Suppressor macrophage (primary cell): ENCODE data around the gene TCP11L1.
"Not testable (repeated sequence)": the region's sequence is repeated elsewhere in the genome, so short reads cannot be mapped to it uniquely, and the experiment has no call there.

Source experiments
- DNase-seq, 4 experiments: peaks; one replicate each; pipeline ENCODE4 v3.0.0-alpha.2; 2020 to 2022

Gene TCP11L1

DNA sequence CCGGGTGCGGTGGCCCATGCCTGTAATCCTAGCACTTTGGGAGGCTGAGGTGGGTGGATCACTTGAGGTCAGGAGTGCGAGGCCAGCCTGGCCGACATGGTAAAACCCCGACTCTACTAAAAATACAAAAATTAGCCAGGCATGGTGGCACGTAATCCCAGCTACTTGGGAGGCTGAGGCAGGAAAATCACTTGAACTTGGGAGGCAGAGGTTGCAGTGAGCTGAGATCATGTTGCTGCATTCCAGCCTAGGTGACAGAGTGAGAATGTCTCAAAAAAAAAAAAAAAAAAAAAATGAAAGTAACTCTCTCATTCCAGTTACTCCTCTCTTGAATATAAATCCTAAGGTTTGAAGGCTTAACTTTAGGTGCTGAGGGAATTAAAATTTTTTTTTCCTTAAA, 10.2 kb upstream of the TCP11L1 start:
- not testable (repeated sequence) for DNase-seq

DNA sequence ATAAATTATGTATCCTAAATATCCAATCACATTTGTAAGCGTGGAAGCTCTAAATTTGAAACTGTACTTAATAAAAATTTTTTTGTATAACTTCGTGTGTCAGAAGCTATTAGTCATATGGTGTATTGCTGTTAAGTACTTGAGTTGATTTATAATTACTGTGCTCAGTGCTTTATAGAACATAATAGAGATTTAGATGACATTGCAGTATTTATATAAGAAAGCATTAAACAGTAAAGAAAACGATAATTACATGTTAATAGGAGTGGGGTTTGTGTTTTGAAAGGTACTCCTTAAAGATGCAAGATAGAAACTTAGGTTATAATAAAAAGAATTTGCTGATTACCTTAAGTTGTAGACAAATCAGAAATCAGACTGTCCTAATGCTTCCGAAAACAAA, 5.9 kb upstream of the TCP11L1 start:
- DNase-seq = no peak

GRCh38 chr11:33035011-33035410, 4.4 kb upstream of the TCP11L1 start:
- no peak for DNase-seq

GRCh38 chr11:33040033-33040861, 875 bp downstream of the TCP11L1 start:
- DNase-seq = peak in 2 of 4 experiments; percentile 5 to 25

DNA sequence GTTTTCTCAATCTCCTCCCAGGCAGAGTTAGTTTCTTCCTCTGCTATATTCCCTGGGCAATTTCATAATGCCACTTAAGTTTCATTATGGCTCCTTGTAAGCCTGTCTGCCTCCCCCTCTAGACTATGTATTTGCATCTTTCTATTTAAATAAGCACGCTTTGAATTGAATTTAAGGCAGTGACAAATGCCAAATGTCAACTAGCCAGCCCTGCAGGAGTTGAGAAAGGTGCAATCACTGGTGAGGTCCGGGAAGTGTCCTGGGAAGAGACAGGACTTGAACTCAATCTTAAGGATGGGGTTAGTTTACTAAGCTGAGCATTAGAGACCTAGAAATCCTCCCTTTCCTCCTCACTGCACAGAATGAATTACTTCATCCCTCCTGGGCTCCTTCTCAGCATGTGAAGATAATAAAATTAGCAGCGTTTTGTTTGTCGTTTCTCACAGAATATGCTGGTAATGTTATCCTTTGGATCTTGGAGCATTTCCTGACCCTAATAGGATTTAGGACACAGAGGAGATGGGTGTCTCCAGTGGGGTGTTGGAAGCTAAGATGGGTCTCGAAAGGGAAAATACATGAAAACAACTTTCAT, 1.6 kb downstream of the TCP11L1 start:
- no peak for DNase-seq

GRCh38 chr11:33043221-33043830, 4.0 kb downstream of the TCP11L1 start:
- no peak for DNase-seq

- DNase-seq = no peak
Observed at GRCh38 chr11:33044285-33044756, 4.9 kb downstream of the TCP11L1 start.

DNA sequence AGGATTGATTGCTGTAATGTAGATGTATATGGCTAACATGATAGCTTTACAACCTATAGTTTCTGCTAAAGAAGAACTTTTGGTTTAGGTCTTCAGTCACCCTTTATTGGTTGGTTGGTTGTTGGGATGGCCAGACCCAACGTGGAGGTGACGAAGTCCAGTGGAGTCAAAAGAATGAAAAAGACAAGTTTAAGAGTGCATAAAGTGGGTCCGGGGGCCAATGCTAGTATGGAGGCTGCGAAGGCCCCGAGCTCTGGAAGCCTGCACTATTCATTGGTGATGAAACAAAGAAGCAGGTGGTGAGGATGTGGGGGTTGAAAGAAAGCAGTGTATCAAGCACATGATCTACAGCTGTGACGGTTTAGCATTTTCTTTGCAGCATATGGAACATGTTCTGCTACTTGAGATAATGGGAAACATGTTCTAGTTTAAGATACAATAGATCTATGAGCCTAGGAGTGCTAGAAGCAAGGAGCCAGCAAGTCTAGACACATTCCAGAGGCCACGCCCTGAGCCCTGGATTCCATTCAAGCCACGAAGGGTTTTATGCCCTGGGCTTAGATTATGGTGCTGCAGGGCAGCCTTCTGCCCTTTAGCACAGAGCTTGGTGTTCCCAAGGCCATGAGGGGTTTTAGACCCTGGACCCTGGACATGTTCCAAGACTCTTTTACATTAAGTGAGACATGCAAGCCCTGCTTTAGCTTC, 6.3 kb downstream of the TCP11L1 start:
- DNase-seq = no peak

- DNase-seq = peak; percentile 82 to 94 (median 90)
Observed at GRCh38 chr11:33048701-33049100, 9.3 kb downstream of the TCP11L1 start.

GRCh38 chr11:33049565-33050408, 10.4 kb downstream of the TCP11L1 start:
- not testable (repeated sequence) for DNase-seq

DNA sequence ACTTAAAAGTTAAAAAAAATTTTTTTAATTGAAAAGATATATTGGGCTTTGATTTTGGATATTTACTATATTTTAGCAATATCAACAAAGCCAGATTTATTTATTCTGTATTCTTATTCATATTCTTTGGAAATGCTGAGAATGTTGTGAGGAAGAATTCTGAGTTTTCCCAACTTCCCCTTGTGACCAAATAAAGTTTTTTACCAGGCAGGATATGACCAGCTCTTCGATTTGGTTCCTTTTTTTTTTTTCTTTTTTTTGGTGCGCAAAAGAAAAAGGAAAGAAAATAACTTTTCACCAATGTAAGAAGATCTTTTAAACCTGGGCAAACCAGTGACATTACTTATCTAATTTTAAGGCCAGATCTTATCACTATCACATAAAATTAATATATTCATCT, 12.9 kb downstream of the TCP11L1 start:
- peak; percentile 30 to 86 (median 56) for DNase-seq

DNA sequence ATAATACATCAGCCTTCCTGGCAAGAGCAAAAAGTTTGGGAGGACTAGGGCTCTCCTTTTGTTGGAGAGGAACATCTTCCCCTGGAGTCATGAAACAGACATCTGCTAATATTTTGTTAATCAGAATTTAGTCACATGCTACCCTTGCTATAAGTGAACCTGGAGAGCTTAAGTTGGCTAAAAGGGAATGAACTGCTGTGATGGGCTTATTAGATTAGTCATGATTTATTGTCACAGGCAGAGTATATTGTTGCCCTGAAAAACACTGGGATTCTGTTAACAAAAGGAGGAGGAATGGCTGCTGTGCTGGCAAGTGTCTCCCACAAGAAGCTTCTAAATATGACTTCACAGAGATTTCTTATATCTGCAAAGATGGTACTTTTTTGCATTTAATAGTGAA, 16.0 kb downstream of the TCP11L1 start:
- DNase-seq = no peak

GRCh38 chr11:33057284-33057683, 17.9 kb downstream of the TCP11L1 start:
- no peak for DNase-seq

- no peak for DNase-seq
Observed at GRCh38 chr11:33059331-33060007, 20.1 kb downstream of the TCP11L1 start.

DNA sequence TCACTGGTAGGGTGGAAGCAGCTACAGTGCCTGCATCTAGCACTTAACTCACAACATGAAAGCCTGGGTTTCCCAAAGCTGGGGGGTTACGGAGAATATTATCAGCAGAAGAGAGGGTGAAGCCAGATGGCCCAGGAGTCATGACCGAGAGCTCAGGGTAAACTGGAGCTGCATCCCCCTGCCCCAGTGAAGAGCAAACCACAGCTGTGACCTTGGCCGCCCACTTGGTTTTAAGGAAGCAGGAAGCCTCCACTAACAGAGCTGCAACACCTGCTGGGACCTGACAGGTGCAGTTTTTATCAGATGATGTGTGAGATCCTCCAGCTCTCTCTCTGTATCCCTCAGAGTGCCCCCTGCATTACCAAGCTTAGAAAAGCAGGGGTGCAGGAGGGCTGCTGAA, 20.9 kb downstream of the TCP11L1 start:
- no peak for DNase-seq

- no peak for DNase-seq
Observed at GRCh38 chr11:33062137-33062536, 22.8 kb downstream of the TCP11L1 start.

GRCh38 chr11:33063326-33063881, 24.0 kb downstream of the TCP11L1 start:
- peak; percentile 50 to 79 (median 71) for DNase-seq

DNA sequence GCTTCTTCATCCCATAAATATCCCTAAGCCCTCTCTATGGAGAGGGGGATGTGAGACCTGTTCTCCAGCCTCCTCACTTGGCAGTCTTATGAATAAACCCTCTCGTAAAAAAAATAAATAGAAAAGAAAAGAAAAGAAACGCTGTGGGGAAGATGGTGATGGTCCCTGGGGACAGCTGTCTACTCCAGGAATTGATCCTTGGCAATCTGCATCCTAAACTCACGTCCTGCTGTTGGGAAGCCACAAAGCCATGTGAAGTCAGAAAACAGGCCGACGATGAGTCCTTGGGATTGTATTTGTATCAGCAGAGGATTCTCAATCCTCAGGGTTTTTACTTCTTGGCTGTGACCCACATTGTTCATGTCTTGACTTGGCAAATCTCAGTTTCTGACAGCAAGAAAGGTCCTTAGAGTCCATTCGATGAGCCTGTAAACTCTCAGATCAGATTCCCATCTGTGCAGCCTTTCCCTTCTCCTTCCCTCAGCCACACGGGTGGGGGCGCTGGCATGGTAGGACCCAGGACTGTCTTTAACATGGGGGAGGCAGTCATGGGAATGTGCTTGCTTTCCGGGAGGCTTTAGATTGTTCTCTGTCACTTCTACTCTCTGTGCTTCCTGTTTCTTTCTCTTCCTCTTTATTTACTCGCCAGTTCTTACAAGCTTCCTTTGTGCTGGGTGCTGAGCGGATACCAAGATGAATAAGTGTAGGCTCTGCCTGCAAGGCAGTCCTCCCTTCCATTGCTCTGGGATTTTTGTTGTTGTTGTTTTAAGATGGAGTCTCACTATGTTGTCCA, 24.9 kb downstream of the TCP11L1 start:
- peak; percentile 47 to 78 (median 72) for DNase-seq

DNA sequence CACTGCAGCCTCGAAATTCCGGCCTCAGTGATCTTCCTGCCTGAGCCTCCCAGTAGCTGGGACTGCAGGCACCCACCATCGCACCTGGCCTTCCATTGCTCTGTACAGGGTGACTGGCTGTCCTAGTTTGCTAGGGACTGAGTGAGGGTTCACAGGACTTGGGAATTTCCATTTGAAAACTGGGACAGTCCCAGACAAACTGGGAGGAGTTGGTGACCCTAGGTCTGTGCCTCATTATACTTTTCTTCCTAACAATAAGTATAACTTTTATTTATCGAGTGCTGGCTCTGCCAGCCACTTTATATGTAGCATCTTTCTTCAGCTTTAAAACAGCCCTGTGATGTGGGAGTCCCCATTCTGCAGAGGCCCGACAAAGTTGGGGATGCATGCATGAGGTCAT, 25.5 kb downstream of the TCP11L1 start:
- no peak for DNase-seq
